LoVo (cell line): ENCODE results near the gene SPAG16.
"Not testable (repeated sequence)": the region's sequence is repeated elsewhere in the genome, so short reads cannot be mapped to it uniquely, and the experiment has no call there.

Experiments used
- DNase-seq: peaks from one replicate; pipeline ENCODE4 v3.0.0-alpha.2; 2016; ENCODE audit warnings: low spot score

The SPAG16 gene

DNA sequence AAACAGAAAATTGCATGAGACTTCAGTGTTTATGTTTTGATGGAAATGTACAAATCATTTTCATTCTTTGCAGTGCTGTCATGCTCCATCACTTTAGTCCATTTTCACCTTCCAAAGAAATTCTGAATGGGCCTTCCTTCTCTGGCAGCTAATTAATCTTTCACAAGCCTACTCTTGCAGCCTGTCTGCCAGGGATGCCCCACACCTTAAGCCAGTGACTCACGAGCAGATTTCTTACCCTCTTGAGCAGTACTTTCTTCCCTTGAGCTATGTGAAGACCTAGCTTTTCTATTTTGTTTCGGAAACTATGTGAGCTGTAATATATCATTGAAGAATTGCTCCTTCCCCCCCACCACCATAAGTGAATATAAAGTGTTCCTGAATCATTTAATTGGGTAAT lies 722.3 kb downstream of the SPAG16 start:
- DNase-seq: no peak

DNA sequence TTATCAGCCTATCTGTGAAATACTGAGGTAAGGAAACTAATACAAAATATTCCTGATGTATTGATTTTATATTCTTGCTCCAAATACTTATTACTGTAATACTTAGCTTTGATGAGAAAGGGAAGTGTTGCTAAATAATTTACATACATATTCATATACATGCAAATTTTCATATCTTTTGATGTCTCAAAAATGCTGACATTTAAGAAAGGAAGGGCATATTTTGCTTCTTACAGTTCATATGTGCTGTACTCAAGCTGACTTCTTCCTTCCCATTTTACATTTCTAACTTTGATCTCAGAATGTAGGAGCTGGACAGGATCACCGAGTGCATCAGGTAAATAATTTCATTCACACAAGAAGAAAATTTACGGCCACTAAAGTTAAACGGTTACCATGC lies 727.4 kb downstream of the SPAG16 start:
- no peak for DNase-seq

DNA sequence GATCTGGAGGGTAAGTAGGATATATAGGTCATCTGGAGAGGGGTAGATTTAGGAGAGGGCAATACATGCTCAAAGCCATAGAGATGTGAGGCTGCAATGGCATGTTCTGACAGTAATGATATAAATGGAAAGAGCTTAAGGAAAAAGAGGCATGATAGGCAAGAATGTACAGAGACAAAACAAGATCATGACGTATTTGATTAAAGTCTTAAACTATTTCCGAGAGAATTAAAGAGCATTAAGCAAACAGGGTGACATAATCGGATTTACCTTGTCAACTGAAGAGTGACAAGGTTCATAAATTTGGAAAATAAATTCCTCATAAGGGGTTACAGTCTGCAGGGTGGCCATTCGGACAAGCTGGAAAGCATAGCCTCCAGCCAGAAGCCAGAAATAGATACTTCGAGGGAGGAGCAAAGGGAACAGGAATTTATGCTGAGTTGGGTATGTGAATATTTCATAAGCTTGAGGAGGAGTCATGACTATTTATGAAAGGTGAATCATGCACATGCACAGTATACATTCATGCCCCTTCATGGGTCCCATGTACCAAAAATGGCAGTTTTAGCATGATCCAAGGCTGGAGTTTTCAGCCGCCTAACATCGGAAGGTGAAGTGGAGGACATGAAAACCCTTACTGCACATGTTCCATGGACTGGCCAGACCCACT lies 730.4 kb downstream of the SPAG16 start:
- no peak for DNase-seq

DNA sequence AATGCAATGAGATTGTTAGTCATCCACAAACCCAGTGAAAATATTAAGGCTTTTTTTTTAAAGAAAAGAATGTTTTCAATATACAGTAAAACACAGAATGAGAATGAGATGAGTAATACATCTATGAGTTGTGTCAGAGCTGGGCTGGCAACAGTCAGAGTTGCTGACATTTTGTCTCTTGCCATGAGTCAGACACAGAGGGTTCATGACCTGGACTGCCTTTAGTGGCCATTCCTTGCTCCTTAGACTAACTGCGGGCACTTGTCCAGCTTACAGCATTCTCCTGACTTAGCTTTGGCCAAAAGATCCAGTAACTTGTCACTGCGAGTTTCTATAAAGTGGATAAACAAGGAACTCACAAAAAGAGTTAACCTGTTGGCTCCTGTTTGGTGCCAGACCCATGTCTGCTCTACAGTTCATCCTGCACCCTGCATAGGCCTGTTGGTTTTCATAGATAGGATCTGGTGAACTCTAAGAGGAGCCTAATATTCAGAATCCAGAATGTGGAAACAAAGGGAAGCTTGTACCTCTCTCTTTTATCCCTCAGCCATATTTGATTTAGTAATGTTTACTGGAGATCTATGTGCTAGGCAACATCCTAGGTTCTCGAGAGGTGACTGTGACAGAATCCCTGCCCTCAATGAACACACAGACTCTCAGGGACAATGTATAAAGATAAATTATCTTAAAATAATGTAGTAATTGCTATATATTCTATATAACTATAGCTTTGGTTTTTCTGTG lies 735.1 kb downstream of the SPAG16 start:
- DNase-seq: peak; percentile 2

DNA sequence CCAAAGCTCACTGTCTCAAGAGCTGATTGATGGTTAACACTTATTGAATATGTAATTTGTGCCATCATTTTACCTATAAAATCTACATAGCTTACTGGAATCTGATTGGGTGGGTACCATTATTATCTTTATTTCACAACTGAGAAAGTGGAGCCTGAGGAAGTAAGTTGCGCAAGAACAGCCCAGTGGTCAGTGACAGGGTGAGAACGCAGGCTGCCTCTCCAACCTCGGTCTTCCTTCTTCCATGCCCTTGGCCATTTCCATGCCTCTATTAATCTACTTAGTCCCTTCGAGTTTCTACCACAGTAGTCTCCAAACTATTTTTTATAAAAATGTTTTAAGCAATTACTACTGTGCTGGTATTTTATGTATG lies 735.7 kb downstream of the SPAG16 start:
- no peak for DNase-seq

DNA sequence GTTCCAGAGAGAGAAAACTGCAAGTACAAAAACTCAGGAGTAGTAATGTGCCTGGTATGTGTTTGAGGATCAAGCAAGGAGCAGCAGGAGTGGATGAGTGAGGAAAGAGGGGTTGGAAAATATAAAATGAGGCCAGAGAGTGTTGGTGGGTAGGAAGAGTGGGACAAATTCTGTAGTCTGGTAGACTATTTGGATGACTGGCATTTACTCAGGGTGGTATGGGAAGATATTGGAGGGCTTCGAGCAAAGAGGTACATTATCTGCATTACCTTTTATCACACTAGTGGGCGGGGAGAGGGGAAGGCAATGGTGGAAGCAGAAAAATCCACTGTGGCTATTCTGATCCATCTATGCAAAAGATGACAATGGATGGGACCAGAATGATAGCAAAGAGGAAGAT lies 744.9 kb downstream of the SPAG16 start:
- no peak for DNase-seq

DNA sequence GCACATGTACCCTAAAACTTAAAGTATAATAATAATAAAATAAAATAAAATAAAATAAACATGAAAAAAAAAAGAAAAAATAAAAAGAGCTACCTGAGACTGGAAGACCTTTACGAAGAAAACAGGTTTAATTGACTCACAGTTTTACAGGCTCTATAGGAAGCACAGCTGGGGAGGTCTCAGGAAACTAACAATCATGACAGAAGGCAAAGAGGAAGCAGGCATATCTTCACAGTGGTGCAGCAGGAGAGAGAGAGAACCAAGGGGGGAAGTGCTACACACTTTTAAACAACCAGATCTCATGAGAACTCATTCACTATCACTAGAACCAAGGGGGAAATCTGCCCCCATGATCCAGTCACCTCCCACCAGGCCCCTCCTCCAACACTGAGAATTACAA lies 747.3 kb downstream of the SPAG16 start:
- DNase-seq: no peak

DNA sequence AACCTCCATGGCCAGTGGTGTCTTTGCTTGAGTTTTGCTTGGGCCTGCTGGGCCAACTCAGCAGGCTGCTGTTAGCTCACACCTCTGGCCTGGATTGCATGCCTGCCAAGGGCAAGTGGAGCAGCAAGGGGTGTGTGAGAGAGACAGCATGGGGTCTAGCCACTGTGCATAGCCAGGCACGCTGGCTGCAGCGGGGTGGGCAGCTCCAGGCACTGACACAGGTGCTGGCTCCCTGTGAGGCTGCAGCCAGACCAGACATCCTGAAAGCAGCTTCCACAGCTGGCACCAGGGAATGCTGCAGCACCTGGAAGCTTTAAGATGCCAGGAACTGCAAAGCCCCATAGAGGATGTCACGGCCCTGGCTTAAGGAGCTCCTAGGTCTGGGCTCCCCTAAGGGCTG lies 750.2 kb downstream of the SPAG16 start:
- DNase-seq: no peak

DNA sequence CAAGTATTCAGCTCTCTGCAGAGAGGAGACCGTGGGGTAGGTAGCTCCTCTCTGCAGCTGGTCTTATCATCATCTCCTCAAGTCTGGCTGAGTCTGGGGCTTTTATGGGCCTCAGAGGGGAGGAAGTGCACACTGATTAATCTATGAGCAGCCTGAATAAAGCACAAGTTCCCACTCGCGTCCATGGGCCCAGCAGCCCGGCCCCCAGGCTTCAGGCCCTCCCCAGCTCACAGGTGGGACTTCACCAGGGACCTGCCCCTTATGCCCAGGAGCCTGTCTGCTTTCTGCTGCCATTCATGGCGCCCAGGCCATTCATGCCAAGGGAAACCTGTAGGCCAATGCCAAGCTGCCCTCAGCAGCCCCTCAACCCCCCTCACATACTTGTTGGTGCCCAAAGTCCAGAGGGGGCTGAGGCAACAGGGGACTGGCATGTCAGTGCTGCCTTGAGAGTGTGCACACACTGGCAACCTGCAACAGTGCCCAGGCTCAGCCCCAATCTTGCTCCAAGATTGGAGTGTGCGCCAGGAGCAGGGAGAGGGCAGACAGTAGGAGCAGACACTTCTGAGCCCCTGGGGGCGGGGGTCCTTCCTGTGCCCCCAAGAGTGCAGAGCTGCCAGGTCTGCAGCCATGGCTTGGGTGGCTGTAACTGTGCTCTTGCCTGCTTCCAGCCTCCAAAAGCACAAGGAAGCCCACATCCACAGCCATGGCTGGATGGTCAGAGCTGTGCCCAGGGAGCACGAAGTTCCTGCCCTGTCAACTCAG lies 751.0 kb downstream of the SPAG16 start:
- no peak for DNase-seq

DNA sequence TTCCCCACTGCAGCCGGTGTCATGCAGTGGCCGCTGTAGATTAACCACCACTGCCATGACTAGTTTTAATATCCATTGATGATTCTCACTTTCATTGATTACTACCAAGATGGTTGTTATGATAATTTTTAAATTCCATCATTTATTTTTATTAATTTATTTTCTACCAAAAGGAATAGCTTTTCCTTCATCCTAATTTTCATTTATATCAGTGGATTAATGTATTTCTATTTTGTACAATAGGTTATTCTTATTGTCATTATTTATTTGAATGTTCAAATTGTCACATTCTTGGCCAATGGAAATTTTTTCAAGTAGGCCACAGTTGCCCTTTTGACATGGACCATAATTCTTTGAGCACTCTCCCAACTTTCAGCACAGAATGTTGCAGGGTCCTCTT lies 751.7 kb downstream of the SPAG16 start:
- no peak for DNase-seq

DNA sequence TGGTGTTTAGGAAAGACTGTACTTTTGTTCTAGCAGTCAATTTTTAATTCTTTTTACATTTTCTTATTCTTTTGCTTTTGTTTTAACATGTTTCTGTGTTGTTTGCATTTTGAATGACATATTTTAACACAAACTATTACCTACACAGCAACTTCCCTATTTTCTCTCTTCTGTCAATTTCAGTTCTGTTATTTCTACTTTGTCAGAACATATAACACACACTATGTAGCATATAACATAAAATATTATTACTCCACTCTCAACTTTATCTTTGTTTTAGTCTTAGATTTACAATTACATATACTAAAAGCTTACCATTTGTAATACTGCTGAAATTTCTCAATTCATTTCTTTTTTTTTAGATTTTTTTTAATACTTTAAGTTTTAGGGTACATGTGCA lies 753.9 kb downstream of the SPAG16 start:
- DNase-seq: no peak

DNA sequence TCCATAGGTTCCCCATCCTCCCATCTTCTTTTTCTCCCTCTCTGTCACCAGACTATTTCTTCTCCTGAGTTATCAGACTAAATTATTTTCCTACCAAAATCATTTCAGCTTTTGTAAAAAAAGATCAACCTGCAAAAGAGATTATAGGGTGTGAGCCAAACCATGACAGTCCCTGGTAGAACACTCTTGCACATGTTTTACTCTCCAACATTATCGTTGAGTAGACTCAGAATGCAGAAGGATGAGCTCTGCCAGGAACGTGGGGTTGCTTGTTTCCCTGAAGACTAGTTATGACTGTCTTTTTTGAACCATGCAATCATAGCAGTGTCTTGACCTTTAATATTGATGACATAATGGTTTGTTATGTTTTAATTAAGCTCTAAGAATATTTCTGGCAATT lies 766.5 kb downstream of the SPAG16 start:
- no peak for DNase-seq

DNA sequence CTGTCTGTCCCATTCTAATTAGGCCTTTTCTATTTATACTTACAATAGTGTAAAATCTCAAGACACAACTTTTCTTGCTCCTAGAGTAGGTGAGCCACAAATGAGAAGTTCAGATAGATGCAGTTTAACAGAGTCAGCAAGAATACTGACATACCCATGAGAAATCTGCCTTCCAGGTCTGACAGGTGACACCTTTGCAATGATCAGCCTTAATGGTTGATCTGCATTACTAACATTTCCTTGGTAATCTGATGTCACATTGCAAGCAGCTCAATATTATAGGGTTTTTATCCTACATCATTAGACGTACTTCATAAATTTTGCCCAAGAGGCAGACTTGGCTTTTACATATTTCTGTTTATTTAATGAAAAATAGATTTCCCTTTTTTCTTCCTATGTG lies 767.3 kb downstream of the SPAG16 start:
- no peak for DNase-seq

DNA sequence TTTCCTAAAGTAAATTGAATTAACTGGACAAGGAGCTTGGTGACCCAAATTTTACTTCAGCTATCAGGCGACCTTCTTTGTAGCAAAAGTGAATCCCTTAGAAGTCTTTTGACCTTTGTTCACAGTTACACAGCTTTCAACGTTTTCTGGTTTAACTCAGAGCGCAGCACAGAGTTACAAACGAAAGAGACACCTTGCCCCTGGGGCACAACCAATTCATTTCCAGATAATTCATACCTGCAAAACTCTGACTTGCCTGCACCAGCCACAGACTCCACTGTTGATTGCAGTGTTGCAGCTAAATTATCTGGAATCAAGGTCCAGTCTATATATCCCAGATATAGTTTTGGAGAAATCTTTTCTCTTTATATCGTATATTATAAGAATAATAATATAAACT lies 768.0 kb downstream of the SPAG16 start:
- DNase-seq: no peak

DNA sequence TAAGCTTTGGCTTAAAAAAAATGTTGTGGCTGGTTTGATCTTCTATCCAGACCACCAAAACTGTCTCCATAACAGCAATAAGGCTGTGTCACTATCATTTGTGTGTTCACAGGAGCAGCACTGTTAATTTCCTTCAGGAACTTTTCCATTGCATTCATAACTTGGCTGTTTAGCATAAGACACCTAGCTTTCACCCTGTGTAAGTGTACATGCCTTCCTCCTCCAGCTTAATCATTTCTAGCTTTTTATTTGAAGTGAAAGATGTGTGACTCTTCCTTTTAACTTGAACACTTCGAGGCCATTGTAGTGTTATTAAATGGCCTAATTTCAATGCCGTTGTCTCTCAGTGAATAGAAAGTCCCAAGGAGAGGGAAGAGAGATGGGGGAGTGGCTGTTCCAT lies 773.7 kb downstream of the SPAG16 start:
- DNase-seq: no peak

DNA sequence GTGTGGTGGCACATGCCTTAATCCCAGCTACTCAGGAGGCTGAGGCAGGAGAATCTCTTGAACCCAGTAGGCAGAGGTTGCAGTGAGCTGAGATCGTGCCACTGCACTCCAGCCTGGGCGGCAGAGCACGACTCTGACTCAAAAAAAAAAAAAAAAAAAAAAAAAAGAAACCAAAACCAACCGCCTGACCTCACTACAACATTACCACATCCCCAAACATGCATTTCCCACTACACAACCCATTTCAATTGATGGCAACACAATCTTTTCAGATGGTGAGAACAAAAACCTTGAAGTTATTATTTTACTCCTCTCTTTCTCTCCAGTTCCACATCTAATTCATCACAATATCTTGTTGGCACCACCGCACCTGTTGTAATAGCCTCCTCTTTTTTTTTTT lies 778.0 kb downstream of the SPAG16 start:
- DNase-seq: not testable (repeated sequence)

DNA sequence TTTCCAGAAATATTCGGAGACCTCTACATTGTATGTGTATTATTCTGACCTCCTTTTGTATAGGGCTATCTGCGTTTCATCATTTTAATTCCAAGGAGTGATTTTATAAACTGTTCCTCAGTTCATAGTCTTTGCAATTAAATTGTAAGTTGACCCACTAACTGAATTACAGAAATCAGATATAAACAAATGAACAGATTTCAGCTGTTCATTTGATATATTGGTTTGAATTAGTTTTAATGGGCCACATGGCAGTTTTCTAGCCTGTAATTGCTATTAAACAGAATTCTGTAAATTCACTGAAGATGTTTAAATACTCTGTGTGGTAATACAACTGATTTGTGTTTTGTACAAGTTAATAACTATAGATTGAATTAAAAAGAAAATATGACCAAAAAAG lies 780.2 kb downstream of the SPAG16 start:
- no peak for DNase-seq

DNA sequence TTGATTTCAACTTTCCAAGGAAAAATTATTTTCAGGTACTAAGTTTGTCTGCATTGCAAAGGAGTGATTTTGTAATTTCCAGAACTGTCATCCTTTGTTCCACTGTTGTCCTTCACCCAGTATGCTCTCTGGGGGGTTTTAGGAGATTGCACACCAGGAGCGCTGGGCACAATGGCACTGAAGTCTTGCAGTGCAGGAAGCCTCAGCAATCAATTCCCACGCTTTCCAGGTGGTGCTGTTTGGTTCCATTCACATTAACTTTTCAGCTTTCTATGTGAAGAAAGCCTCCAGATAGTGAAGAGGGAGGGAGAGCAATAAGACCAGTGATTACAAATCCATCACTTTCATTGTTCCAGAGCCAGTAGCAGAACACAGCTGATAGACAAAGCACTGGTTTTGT lies 782.6 kb downstream of the SPAG16 start:
- DNase-seq: no peak

DNA sequence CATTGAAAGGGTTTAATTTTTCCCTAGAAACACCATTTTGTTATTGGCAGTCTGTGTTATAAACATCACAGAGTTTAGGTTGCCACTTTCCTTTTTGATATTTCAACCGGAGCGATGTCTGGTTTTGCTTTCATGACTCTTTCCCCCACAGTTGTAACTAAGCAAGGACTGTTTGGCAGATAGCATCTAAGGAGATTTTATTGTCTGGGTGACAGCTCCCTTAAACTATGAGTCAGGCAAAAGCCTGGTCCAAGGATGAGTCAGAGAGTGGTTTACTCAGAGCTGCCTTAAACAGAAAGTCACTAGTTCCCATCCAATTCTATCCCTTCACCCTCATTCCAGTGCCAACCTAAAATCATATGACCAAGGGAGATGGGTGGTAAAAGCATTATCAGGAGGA lies 785.0 kb downstream of the SPAG16 start:
- peak; percentile 72 for DNase-seq

DNA sequence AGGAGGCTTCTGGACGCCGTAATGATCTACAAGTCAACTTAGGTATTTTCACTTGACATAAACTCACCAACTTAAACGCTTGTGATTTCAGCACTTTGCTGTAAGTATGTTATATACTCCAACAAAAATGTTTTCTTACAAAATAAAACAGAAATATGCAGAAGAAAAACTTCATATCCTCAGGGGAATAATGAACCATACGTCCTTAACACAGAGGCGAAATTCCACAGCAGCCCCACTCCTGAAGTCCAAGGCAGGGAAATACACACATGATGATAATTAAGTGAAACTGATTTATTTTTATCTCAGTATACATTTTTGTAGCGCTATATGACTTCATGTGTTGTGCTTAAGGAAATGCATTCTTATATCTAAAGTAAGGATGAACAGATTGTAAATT lies 791.2 kb downstream of the SPAG16 start:
- no peak for DNase-seq

DNA sequence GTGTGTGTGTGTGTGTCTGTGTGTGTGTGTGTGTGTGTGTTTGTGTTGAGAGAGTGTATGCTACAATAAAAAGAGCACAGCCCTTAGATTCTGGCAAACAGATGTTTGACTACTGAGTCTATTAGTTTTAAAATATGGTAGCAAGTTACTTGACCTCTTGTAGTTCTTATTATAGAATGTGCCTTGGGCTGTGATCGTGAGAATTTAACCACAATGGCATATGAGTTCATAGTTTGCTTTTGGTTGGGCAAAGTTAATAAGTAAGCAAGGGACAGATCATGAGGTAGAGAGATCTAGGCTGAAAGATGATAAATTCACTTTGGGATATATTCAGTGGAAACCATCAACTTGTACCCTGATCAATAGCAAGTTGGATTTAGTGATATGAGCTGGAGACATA lies 792.3 kb downstream of the SPAG16 start:
- DNase-seq: no peak

DNA sequence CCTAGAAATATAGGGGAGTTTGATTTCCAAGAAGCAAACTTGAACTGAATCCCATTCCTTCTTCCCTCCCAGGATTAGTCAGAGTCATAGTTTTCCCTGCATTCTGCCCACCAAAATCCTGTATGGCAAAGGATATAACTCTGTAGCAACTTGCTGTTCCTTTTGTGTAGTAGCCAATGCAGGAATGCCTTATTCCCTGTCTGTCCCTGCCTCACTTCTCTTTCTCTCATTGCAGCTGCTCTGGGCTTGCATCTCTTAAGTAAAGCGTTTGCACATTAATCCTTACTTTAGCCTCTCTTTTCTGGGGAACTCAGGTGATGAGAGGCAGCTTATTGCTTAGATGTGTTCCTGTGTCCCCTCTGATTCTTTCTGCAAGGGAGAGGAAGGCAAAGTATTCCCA lies 793.5 kb downstream of the SPAG16 start:
- no peak for DNase-seq

DNA sequence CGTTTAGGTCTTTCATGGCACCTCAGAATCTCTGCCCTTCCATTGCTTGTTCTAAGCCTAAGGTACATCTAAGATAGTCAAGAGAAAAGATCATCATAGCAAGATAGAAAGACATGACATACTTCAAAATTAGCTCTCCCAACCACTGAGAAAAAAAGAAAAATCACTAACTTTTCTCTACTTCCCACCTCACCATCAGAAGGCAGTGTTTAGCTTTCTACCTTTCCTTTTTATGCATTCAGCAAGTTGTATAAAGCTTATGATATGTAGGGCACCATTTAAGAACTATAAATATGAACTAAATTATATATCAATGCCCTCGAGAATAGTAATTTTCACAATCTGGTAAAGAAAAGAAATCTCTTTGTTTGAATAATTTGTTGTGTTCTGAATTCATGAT lies 794.8 kb downstream of the SPAG16 start:
- DNase-seq: no peak
